ENCODE data around the gene STKLD1.
"Not testable (repeated sequence)": the region's sequence is repeated elsewhere in the genome, so short reads cannot be mapped to it uniquely, and the experiment has no call there.

Gene STKLD1

DNA sequence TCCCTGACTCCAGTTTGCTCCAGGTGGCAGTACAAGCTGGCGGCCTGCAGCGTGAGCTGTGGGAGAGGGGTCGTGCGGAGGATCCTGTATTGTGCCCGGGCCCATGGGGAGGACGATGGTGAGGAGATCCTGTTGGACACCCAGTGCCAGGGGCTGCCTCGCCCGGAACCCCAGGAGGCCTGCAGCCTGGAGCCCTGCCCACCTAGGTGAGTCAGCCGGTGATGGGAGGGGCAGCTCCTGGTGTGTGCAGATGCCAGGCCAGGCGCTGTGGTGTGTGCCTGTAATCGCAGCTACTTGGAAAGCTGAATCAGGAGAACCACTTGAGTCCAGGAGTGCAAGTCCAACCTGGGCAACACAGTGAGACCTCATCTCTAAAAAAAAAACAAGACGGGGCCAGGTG, 73.6 kb downstream of the STKLD1 start:
- DNase-seq: no peak

DNA sequence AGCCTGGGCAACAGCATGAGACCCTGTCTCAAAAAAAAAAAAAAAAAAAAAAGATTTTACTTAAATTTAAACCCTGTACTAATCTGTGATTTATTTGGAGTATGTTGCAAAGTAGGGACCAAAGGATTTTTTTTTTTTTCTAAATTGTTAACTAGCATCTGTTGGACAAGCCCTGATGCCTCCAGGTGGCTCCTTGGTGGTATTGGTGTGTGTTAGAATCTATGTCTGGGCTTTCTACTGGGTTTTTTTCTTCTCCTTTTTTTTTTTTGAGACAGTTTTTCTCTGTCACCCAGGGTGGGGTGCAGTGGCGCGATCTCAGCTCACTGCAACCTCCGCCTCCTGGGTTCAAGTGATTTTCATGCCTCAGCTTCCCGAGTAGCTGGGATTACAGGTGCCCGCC, 75.7 kb downstream of the STKLD1 start:
- not testable (repeated sequence) for DNase-seq

- DNase-seq: no peak
These were observed 76.4 kb downstream of the STKLD1 start for GRCh38 chr9:133452562-133452961.

GRCh38 chr9:133453651-133454050, 77.5 kb downstream of the STKLD1 start:
- DNase-seq: no peak

GRCh38 chr9:133454325-133454724, 78.2 kb downstream of the STKLD1 start:
- DNase-seq: no peak

- DNase-seq: no peak
These were observed 78.9 kb downstream of the STKLD1 start for GRCh38 chr9:133454943-133455673.
